G401.6 (cell line): ENCODE results near the gene NFYA.
"Not testable (repeated sequence)": the region's sequence is repeated elsewhere in the genome, so short reads cannot be mapped to it uniquely, and the experiment has no call there.

Experiments used
- FAIRE-seq: peaks from 2 replicates; lab custom pipeline; 2012; peaks lifted over from hg19 to GRCh38; lab: Jason Lieb, UNC

The NFYA gene

GRCh38 chr6:41073968-41074691 lies 1.4 kb downstream of the NFYA start:
- no peak for FAIRE-seq

- no peak for FAIRE-seq
Observed at GRCh38 chr6:41074692-41075436, 2.1 kb downstream of the NFYA start.

- FAIRE-seq: no peak
Observed at GRCh38 chr6:41075651-41076626, 3.2 kb downstream of the NFYA start.

- FAIRE-seq: no peak
Observed at GRCh38 chr6:41077536-41077935, 4.8 kb downstream of the NFYA start.

- no peak for FAIRE-seq
Observed at GRCh38 chr6:41078101-41078500, 5.3 kb downstream of the NFYA start.

- FAIRE-seq: no peak
Observed at GRCh38 chr6:41079080-41079479, 6.3 kb downstream of the NFYA start.

- FAIRE-seq: no peak
Observed at GRCh38 chr6:41080621-41081020, 7.8 kb downstream of the NFYA start.

GRCh38 chr6:41083072-41083471 lies 10.3 kb downstream of the NFYA start:
- FAIRE-seq: no peak

- no peak for FAIRE-seq
Observed at GRCh38 chr6:41085182-41085581, 12.4 kb downstream of the NFYA start.

- FAIRE-seq: no peak
Observed at GRCh38 chr6:41088451-41088850, 15.7 kb downstream of the NFYA start.

GRCh38 chr6:41090841-41091761 lies 18.3 kb downstream of the NFYA start:
- no peak for FAIRE-seq

GRCh38 chr6:41092421-41093140 lies 19.8 kb downstream of the NFYA start:
- peak; percentile 46 for FAIRE-seq

- FAIRE-seq: no peak
Observed at GRCh38 chr6:41093729-41094128, 21.0 kb downstream of the NFYA start.

- no peak for FAIRE-seq
Observed at GRCh38 chr6:41097467-41098090, 24.8 kb downstream of the NFYA start.

GRCh38 chr6:41098366-41098765 lies 25.6 kb downstream of the NFYA start:
- FAIRE-seq: no peak

- FAIRE-seq: no peak
Observed at GRCh38 chr6:41100871-41101287, 28.1 kb downstream of the NFYA start.

GRCh38 chr6:41103847-41104246 lies 31.1 kb downstream of the NFYA start:
- no peak for FAIRE-seq

GRCh38 chr6:41111017-41111416 lies 38.2 kb downstream of the NFYA start:
- FAIRE-seq: no peak

GRCh38 chr6:41115027-41115426 lies 42.3 kb downstream of the NFYA start:
- not testable (repeated sequence) for FAIRE-seq

- no peak for FAIRE-seq
Observed at GRCh38 chr6:41119508-41119907, 46.7 kb downstream of the NFYA start.
